Measurements from ENCODE around the gene TTC23. TPM values are rescaled to one million over a fixed set of nuclear protein-coding genes. Genes with fewer than 3 reads are reported as not detected.

The TTC23 gene
- total and polyA plus RNA-seq, 9 of the 15 experiments (the other 6 are each of a cell fraction or from before 2014, with no cell fraction given) = 0.41 to 4.5 (median 2.5) TPM

- TF ChIP-seq ZNF318 (IDR thresholded peaks at IDR 0.05; ENCODE audit: borderline replicate concordance in 1 of 2, low read depth in 1 of 2) (no peak), CEBPG (CRISPR knock-in tag; IDR thresholded peaks at IDR 0.05) (no peak), CEBPG (tag; conservative IDR thresholded peaks at IDR 0.05 in 1 of 2, IDR thresholded peaks at IDR 0.05 in 1 of 2) (no peak), ERF (CRISPR knock-in tag; IDR thresholded peaks at IDR 0.05) (no peak), ZNF780A (CRISPR knock-in tag; IDR thresholded peaks at IDR 0.05) (no peak), CBX3 (IDR thresholded peaks at IDR 0.05; ENCODE audit: borderline replicate concordance in 1 of 2, low read length in 2 of 2) (no peak), ARID3B (CRISPR knock-in tag; IDR thresholded peaks at IDR 0.05; ENCODE audit: borderline replicate concordance) (no peak), HMGN3 (IDR thresholded peaks at IDR 0.05; ENCODE audit: borderline replicate concordance, extremely low read depth, insufficient read length, low read depth, low read length) (no peak), NR4A1 (CRISPR knock-in tag; IDR thresholded peaks at IDR 0.05) (no peak), NR4A1 (tag; IDR thresholded peaks at IDR 0.05) (no peak), RBFOX2 (IDR thresholded peaks at IDR 0.05; ENCODE audit: low read depth, low read length) (no peak), SMARCA4 (IDR thresholded peaks at IDR 0.05) (no peak), HOXB6 (CRISPR knock-in tag; IDR thresholded peaks at IDR 0.05; ENCODE audit: borderline replicate concordance) (no peak)
These were observed 24.8 kb downstream of the TTC23 start (continued) for GRCh38 chr15:99224372-99225214.

All from K562 (cell line).